Measurements from ENCODE around the gene SIMC1. TPM values are rescaled to one million over a fixed set of nuclear protein-coding genes. Genes with fewer than 3 reads are reported as not detected.

SIMC1 gene
- polyA plus RNA-seq, 2 of the 4 experiments (the other 2 are of a cell fraction): 9.2 to 9.5 TPM

DNA sequence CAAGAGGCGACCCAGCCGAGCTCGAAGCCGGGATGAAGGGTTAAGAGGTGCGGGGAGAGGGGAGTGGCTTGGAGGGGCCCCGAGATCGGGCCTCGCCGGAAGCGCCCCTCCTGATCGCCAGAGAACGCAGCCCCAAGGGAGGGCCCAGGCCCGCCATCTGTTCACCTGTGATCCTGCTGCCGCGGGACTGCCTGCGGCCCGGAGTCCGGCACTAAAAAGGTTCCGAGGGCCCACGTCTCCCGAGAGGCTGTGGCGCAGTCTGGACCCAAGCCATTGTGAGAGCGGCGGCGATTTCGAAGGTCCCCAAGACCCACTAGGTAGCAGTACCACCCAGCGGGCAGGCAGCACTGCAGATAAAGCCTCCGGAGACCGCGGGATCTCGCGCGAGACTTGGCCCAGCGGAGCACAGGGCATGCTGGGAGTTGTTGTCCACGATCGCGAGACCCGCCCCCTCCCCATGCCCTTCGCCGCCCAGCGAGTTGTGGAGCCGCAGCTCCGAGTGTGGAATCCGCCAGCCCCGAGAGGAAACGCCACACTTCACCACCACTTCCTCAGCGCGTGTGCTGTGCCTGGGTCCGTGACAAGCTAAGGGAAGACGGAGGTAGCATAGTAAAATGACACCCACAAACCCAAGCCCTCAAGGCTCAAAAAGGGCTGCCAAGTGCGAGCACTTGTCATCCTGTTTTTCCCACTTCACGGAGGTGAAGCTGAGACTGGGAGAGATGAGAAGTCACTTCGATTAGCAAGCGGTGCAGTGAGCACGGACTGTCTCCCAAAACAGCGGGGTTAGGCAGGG, 123.4 kb downstream of the SIMC1 start, which contains the start of gene KIAA1191:
TSS of gene KIAA1191 (minus strand) at position 328 of the 796 bp plus-strand sequence. CDS start 2,256 bp downstream, outside the sequence.
- CTCF ChIA-PET: interaction anchor here (0.5 to 2.6 kb wide), 7 partner anchors 8 to 1094 kb away, joined by 3 to 6 read pairs (median 3); no protein-coding TSS in a partner anchor
- H3K27ac ChIP-seq: peak within 1 kb of the TSS; percentile 88 to 94
- POLR2A ChIA-PET: interaction anchor here (0.6 to 2.5 kb wide), 4 partner anchors 9 to 176 kb away, joined by 3 to 7 read pairs (median 6); partner anchors contain the start of genes HIGD2A, NOP16 and RNF44
- H3K9me3 ChIP-seq: no peaks in the 10 kb centered on the region
- DNase-seq (ENCODE audit: low read depth in 1 of 2, low spot score in 1 of 2) (peak; percentile 87 to 90), ATAC-seq (peak; percentile 96 to 99), FAIRE-seq (no peak)
- peak within 1 kb of the TSS; percentile 90 for H3K4me3 ChIP-seq
- H3K4me1 ChIP-seq: peaks cover 15% of the 10 kb centered on the region; the same call in 1 of the 3 replicates
- H3K4me2 ChIP-seq: peak within 1 kb of the TSS; percentile 93
- WGBS (ENCODE audit: missing lambda C conversion rate): 5% methylated on average over 31 of the region's 56 CpGs
- peak; percentile 52 for TF ChIP-seq GATA3 (IDR thresholded peaks at IDR 0.05; ENCODE audit: borderline replicate concordance)
- TF ChIP-seq CEBPB (IDR thresholded peaks at IDR 0.05): no peak
- peak; percentile 98 for TF ChIP-seq PHF8 (IDR thresholded peaks at IDR 0.05; ENCODE audit: borderline replicate concordance, low read depth)
- no peak for TF ChIP-seq RCOR1 (IDR thresholded peaks at IDR 0.05; ENCODE audit: low read depth, low read length)
- no peak for TF ChIP-seq RFX5 (IDR thresholded peaks at IDR 0.05)
- TF ChIP-seq NPAS2 (CRISPR knock-in tag; IDR thresholded peaks at IDR 0.05; ENCODE audit: borderline replicate concordance): no peak
- TF ChIP-seq ZNF302 (CRISPR knock-in tag; IDR thresholded peaks at IDR 0.05): no peak
- no peak for TF ChIP-seq ZSCAN20 (CRISPR knock-in tag; IDR thresholded peaks at IDR 0.05)
- TF ChIP-seq, protein P1, sequence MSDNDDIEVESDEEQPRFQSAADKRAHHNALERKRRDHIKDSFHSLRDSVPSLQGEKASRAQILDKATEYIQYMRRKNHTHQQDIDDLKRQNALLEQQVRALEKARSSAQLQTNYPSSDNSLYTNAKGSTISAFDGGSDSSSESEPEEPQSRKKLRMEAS (IDR thresholded peaks at IDR 0.05): peak; percentile 48; the same call in 1 of the 2 replicates
- TF ChIP-seq KDM5A (IDR thresholded peaks at IDR 0.05): peak; percentile 53; the same call in 1 of the 2 replicates
- TF ChIP-seq, protein P2, sequence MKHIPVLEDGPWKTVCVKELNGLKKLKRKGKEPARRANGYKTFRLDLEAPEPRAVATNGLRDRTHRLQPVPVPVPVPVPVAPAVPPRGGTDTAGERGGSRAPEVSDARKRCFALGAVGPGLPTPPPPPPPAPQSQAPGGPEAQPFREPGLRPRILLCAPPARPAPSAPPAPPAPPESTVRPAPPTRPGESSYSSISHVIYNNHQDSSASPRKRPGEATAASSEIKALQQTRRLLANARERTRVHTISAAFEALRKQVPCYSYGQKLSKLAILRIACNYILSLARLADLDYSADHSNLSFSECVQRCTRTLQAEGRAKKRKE (CRISPR knock-in tag; IDR thresholded peaks at IDR 0.05; ENCODE audit: low read depth): no peak
- TF ChIP-seq BHLHE40 (IDR thresholded peaks at IDR 0.05; ENCODE audit: low read depth, low read length): no peak
- TF ChIP-seq TP53 (CRISPR knock-in tag; IDR thresholded peaks at IDR 0.05): no peak
- TF ChIP-seq, protein P3, sequence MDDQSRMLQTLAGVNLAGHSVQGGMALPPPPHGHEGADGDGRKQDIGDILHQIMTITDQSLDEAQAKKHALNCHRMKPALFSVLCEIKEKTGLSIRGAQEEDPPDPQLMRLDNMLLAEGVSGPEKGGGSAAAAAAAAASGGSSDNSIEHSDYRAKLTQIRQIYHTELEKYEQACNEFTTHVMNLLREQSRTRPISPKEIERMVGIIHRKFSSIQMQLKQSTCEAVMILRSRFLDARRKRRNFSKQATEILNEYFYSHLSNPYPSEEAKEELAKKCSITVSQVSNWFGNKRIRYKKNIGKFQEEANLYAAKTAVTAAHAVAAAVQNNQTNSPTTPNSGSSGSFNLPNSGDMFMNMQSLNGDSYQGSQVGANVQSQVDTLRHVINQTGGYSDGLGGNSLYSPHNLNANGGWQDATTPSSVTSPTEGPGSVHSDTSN (IDR thresholded peaks at IDR 0.05): no peak
- TF ChIP-seq NR3C1 (IDR thresholded peaks at IDR 0.05): no peak
- no peak for TF ChIP-seq MAFK (IDR thresholded peaks at IDR 0.05; ENCODE audit: partially characterized antibody)
- no peak for TF ChIP-seq POLR2AphosphoS2 (conservative IDR thresholded peaks at IDR 0.05; ENCODE audit: low read length)
- no peak for TF ChIP-seq EHF (CRISPR knock-in tag; IDR thresholded peaks at IDR 0.05)
- TF ChIP-seq ESRRA (IDR thresholded peaks at IDR 0.05; ENCODE audit: borderline replicate concordance, low read length): no peak
- no peak for TF ChIP-seq ZC3H11A (IDR thresholded peaks at IDR 0.05)
- TF ChIP-seq EP300 (IDR thresholded peaks at IDR 0.05): no peak
- TF ChIP-seq JUNB (IDR thresholded peaks at IDR 0.05): no peak
- TF ChIP-seq, protein P4, sequence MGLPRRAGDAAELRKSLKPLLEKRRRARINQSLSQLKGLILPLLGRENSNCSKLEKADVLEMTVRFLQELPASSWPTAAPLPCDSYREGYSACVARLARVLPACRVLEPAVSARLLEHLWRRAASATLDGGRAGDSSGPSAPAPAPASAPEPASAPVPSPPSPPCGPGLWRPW (IDR thresholded peaks at IDR 0.05): no peak
- no peak for TF ChIP-seq RNF2 (IDR thresholded peaks at IDR 0.05; ENCODE audit: borderline replicate concordance, low read depth)
- no peak for TF ChIP-seq CBX2 (IDR thresholded peaks at IDR 0.05; ENCODE audit: borderline replicate concordance, low read depth)
- no peak for TF ChIP-seq FOSL2 (IDR thresholded peaks at IDR 0.05)
- TF ChIP-seq FOSL2 (CRISPR knock-in tag; IDR thresholded peaks at IDR 0.05): no peak
- no peak for TF ChIP-seq MAZ (IDR thresholded peaks at IDR 0.05; ENCODE audit: borderline replicate concordance, low read depth, low read length)
- peak; percentile 21 for TF ChIP-seq CTCF (IDR thresholded peaks at IDR 0.05)
- no peak for TF ChIP-seq RARB (CRISPR knock-in tag; IDR thresholded peaks at IDR 0.05)
- peak; percentile 28 to 38; a peak in 2 of 5 replicates for TF ChIP-seq RAD21 (conservative IDR thresholded peaks at IDR 0.05 in 1 of 2, IDR thresholded peaks at IDR 0.05 in 1 of 2)
- TF ChIP-seq BCL3 (IDR thresholded peaks at IDR 0.05): peak; percentile 95
- no peak for TF ChIP-seq FOSB (CRISPR knock-in tag; IDR thresholded peaks at IDR 0.05)
- TF ChIP-seq FOXS1 (CRISPR knock-in tag; IDR thresholded peaks at IDR 0.05): no peak
- TF ChIP-seq EHMT2 (IDR thresholded peaks at IDR 0.05; ENCODE audit: low read depth): no peak
- TF ChIP-seq SMC3 (IDR thresholded peaks at IDR 0.05): 0 out of 3 replicates have a peak, but pooled peaks have one; percentile 26
- no peak for TF ChIP-seq NFE2L2 (conservative IDR thresholded peaks at IDR 0.05; ENCODE audit: low read length)
- no peak for TF ChIP-seq HOXA7 (CRISPR knock-in tag; IDR thresholded peaks at IDR 0.05)
